Fibroblast of lung (primary cell): ENCODE data around the gene SNX4. TPM values are rescaled to one million over a fixed set of nuclear protein-coding genes. Genes with fewer than 3 reads are reported as not detected.
A peak's percentile ranks its signal among the peaks of the same experiment; 100 is the strongest.

Source experiments
- DNase-seq, 2 donors: peaks; one replicate each; pipeline versions ENCODE4 v3.0.0 to v3.0.0-alpha.2; 2010; ENCODE audit warnings: low read depth in 2 of 2
- H2AFZ ChIP-seq: 2 replicates; pipeline ENCODE4 v1.5.1; 2012; ENCODE audit warnings: low read length, control low read depth, inconsistent platforms
- H3K27ac ChIP-seq: 2 replicates; pipeline ENCODE4 v1.5.1; 2011; ENCODE audit warnings: low read length, control low read depth; ENCODE audit not compliant: insufficient read depth
- H3K27me3 ChIP-seq: 2 replicates; pipeline ENCODE4 v1.5.1; 2011; ENCODE audit warnings: mild to moderate bottlenecking, low read length; ENCODE audit not compliant: control insufficient read depth, insufficient read depth
- H3K36me3 ChIP-seq: 2 replicates; pipeline ENCODE4 v1.5.1; 2011; ENCODE audit warnings: low read length; ENCODE audit not compliant: control insufficient read depth, insufficient read depth
- H3K4me1 ChIP-seq: 2 replicates; pipeline ENCODE4 v1.5.1; 2011; ENCODE audit warnings: low read length; ENCODE audit not compliant: control insufficient read depth, insufficient read depth; ENCODE audit errors: extremely low read depth
- H3K4me2 ChIP-seq: 2 replicates; pipeline ENCODE4 v1.5.1; 2011; ENCODE audit warnings: low read length, control low read depth; ENCODE audit not compliant: insufficient read depth; ENCODE audit errors: extremely low read depth
- H3K4me3 ChIP-seq, 4 experiments: fragments of 200-600 bp in 1 of 4; sonication (generic) in 1 of 4; replicated peaks in 1 of 4; 2 replicates each; pipeline ENCODE4 v1.5.1; 2011 to 2016; ENCODE audit warnings: low read length in 4 of 4, low read depth in 3 of 4, mild to moderate bottlenecking in 3 of 4, control low read depth in 2 of 4, inconsistent platforms in 1 of 4, mixed read lengths in 1 of 4; ENCODE audit not compliant: insufficient read depth in 1 of 4; ENCODE audit errors: control extremely low read depth in 1 of 4
- H3K79me2 ChIP-seq: 2 replicates; pipeline ENCODE4 v1.5.1; 2012; ENCODE audit warnings: mild to moderate bottlenecking, low read length, inconsistent platforms; ENCODE audit not compliant: control insufficient read depth, insufficient read depth
- H3K9ac ChIP-seq: 2 replicates; pipeline ENCODE4 v1.5.1; 2011; ENCODE audit warnings: mild to moderate bottlenecking, low read length, control low read depth; ENCODE audit not compliant: insufficient read depth
- H3K9me3 ChIP-seq: 2 replicates; pipeline ENCODE4 v1.5.1; 2012; ENCODE audit warnings: low read depth, low read length; ENCODE audit not compliant: control insufficient read depth, insufficient read depth
- H4K20me1 ChIP-seq: 2 replicates; pipeline ENCODE4 v1.5.1; 2011; ENCODE audit warnings: low read length; ENCODE audit not compliant: control insufficient read depth, insufficient read depth; ENCODE audit errors: extremely low read depth
- CTCF ChIP-seq, 2 donors: IDR thresholded peaks in 1 of 2; conservative IDR thresholded peaks in 1 of 2; 1 replicate in 1 of 2; 2 replicates in 1 of 2; pipeline ENCODE4 v1.5.1; 2011 to 2012; ENCODE audit warnings: low read length in 2 of 2, control low read depth in 1 of 2, inconsistent platforms in 1 of 2, low read depth in 1 of 2, mild to moderate bottlenecking in 1 of 2
- EZH2 ChIP-seq: IDR thresholded peaks from 2 replicates; pipeline ENCODE4 v1.5.1; 2012; ENCODE audit warnings: low read length, control low read depth, mild to moderate bottlenecking; ENCODE audit errors: missing control alignments
- polyA plus RNA-seq, 2 donors: library from polyadenylated mRNA; depleted of rRNA in 1 of 2; stranded (reverse) in 1 of 2; unstranded in 1 of 2; fragments of >200 nt; gene quantifications; 2 replicates each; pipeline ENCODE4 v1.2.1, GENCODE V29; 2011 to 2012; ENCODE audit warnings: missing spikeins in 1 of 2
- total RNA-seq: library from RNA; depleted of rRNA; stranded (reverse); fragments of >200 nt; gene quantifications from 2 replicates; pipeline ENCODE4 v1.2.1, GENCODE V29; 2014

SNX4 gene
- total and polyA plus RNA-seq, 2 donors (not counting 1 experiment from before 2014, with no cell fraction given): 22.1 to 23.8 TPM

GRCh38 chr3:125431912-125432790, 87.9 kb downstream of the SNX4 start:
- H3K79me2 ChIP-seq: no peaks in the 10 kb centered on the region
- peak in 1 of 2 donors; percentile 35 for DNase-seq
- H3K27ac ChIP-seq: peak overlapping the region; percentile 23
- H4K20me1 ChIP-seq: no peaks in the 10 kb centered on the region
- no peaks in the 10 kb centered on the region for H3K36me3 ChIP-seq
- H3K4me2 ChIP-seq: no peak overlapping the region
- no peaks in the 10 kb centered on the region for H3K27me3 ChIP-seq
- H3K9ac ChIP-seq: no peak overlapping the region
- H2AFZ ChIP-seq: no peak overlapping the region
- H3K4me3 ChIP-seq: no peak overlapping the region
- no peak for TF ChIP-seq CTCF (conservative IDR thresholded peaks at IDR 0.05 in 1 of 2, IDR thresholded peaks at IDR 0.05 in 1 of 2; ENCODE audit: low read depth in 1 of 2, low read length in 2 of 2)
- no peak for TF ChIP-seq EZH2
- H3K4me1 ChIP-seq: peaks cover 2% of the 10 kb centered on the region
- no peaks in the 10 kb centered on the region for H3K9me3 ChIP-seq

- no peak for TF ChIP-seq CTCF (conservative IDR thresholded peaks at IDR 0.05 in 1 of 2, IDR thresholded peaks at IDR 0.05 in 1 of 2; ENCODE audit: low read depth in 1 of 2, low read length in 2 of 2)
- TF ChIP-seq EZH2: no peak
- no peaks in the 10 kb centered on the region for H3K27me3 ChIP-seq
- no peaks in the 10 kb centered on the region for H3K79me2 ChIP-seq
- DNase-seq: peak in 1 of 2 donors; percentile 48
- no peak overlapping the region for H3K27ac ChIP-seq
- peaks cover 2% of the 10 kb centered on the region for H3K4me1 ChIP-seq
- H2AFZ ChIP-seq: no peak overlapping the region
- no peaks in the 10 kb centered on the region for H3K9me3 ChIP-seq
- H3K4me2 ChIP-seq: no peak overlapping the region
- H3K36me3 ChIP-seq: no peaks in the 10 kb centered on the region
- no peak overlapping the region for H3K9ac ChIP-seq
- no peak overlapping the region for H3K4me3 ChIP-seq
- no peaks in the 10 kb centered on the region for H4K20me1 ChIP-seq
Measured at GRCh38 chr3:125431391-125431790, 88.6 kb downstream of the SNX4 start.

GRCh38 chr3:125428216-125428830, 91.7 kb downstream of the SNX4 start:
- Histone ChIP-seq H4K20me1 (no peaks in the 10 kb centered on the region), H3K4me2 (no peak overlapping the region), H3K27me3 (no peaks in the 10 kb centered on the region), H2AFZ (no peak overlapping the region), H3K9me3 (no peaks in the 10 kb centered on the region), H3K9ac (no peak overlapping the region), H3K79me2 (no peaks in the 10 kb centered on the region), H3K4me1 (peaks cover 2% of the 10 kb centered on the region), H3K36me3 (no peaks in the 10 kb centered on the region), H3K4me3 (no peak overlapping the region), H3K27ac (no peak overlapping the region)
- TF ChIP-seq CTCF (conservative IDR thresholded peaks at IDR 0.05 in 1 of 2, IDR thresholded peaks at IDR 0.05 in 1 of 2; ENCODE audit: low read depth in 1 of 2, low read length in 2 of 2) (no peak), EZH2 (no peak)
- no peak for DNase-seq
